NT2/D1 (cell line): ENCODE measurements around the gene ENTHD1.

Experiments used
- YY1 ChIP-seq: IDR thresholded peaks from 2 replicates; pipeline ENCODE4 v1.6.1; 2011; ENCODE audit not compliant: insufficient read length, insufficient read depth
- ZNF274 ChIP-seq: IDR thresholded peaks from 2 replicates; pipeline ENCODE4 v1.6.1; 2011; ENCODE audit warnings: mild to moderate bottlenecking, low read depth, low read length

GRCh38 chr22:39932918-39933649, 39.5 kb upstream of the ENTHD1 start:
- TF ChIP-seq YY1: no peak
- no peak for TF ChIP-seq ZNF274
